Neural progenitor cell (in vitro differentiated cells): ENCODE data around the gene SLC50A1.
"Not testable (repeated sequence)": the region's sequence is repeated elsewhere in the genome, so short reads cannot be mapped to it uniquely, and the experiment has no call there.

Source experiments
- CTCF ChIP-seq: fragments of 200-600 bp; sonication (generic); IDR thresholded peaks from 2 replicates; pipeline ENCODE4 v1.5.1; 2017; ENCODE audit warnings: antibody characterized with exemption, mild to moderate bottlenecking
- EZH2 ChIP-seq: fragments of 200-600 bp; sonication (generic); IDR thresholded peaks from 2 replicates; pipeline ENCODE4 v1.6.1; 2017; ENCODE audit warnings: antibody characterized with exemption, mild to moderate bottlenecking, moderate library complexity

DNA sequence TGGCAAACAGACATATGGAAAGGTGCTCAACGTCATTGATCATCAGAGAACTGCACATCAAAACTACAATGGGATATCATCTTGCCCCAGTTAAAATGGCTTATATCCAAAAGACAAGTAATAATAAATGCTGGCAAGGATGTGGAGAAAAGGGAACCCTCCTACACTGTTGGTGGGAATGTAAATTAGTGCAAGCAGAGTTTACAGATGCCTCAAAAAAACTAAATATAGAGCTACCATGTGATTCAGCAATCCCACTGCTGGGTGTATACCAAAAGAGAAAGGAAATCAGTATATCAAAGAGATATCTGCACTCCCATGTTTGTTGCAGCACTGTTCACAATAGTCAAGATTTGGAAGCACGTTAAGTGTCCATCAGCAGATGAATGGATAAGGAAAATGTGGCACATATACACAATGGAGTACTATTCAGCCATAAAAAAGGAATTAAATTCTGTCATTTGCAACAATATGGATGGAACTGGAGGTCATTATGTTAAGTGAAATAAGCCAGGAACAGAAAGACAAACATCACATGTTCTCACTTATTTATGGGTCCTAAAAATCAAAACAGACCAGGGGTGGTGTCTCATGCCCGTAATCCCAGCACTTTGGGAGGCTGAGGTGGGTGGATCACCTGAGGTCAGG is 20.5 kb downstream of the SLC50A1 start:
- TF ChIP-seq CTCF, EZH2: not testable (repeated sequence)
